GM18498 (cell line): Measurements from ENCODE around the gene M1AP.
"Not testable (repeated sequence)": the region's sequence is repeated elsewhere in the genome, so short reads cannot be mapped to it uniquely, and the experiment has no call there.

Experiments
- ATAC-seq: cut with Tn5 transposase; IDR thresholded peaks from one replicate; pipeline ENCODE4 v1.9.1; 2021; ENCODE audit warnings: mild to moderate bottlenecking, moderate library complexity; ENCODE audit not compliant: unreplicated experiment

Gene M1AP

DNA sequence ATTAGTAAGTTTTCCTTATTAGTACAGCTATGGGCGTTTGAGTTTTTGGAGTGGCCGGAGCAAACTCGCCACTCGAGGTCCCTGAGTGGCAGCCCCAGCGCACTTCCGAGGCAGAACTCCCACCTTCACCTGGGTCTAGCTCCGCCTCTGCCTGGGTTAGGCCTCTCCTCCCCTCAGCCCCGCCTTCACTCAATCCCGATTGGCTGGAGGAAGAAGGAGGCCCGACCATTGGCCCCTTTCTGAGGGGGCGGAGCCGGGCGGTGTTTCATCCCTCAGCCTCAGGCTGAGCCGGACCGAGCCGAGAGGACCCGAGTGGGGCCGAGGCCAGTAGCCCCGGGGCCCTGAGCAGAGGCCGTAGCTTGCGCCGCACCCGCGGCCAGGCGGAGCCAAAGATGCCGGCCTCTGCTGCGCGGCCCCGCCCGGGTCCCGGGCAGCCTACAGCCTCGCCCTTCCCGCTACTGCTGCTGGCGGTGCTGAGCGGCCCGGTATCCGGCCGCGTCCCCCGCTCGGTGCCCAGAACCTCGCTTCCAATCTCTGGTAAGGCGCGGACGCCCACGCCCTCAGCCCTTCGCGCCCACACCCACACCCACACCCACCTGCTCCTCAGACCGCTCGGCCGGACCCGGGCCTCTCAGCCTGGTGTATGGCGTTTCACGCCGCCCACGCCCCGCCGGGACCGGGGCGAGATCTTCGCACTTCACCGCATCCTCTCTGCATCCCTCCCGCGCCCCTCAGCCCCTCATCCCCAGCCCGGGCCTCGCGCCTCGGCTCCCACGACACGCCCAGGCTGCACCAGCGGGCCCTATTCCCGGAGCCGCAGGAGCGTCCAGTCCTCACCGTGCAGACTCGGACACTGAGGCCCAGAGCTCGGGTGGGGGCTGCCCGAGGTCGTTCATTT lies 6.1 kb upstream of the M1AP start, which contains the start of gene SEMA4F:
Gene SEMA4F, plus strand, starts transcription at position 263 of the 898 bp plus-strand sequence. Its CDS starts 130 bp downstream, at position 393.
- peak; percentile 100 for ATAC-seq

DNA sequence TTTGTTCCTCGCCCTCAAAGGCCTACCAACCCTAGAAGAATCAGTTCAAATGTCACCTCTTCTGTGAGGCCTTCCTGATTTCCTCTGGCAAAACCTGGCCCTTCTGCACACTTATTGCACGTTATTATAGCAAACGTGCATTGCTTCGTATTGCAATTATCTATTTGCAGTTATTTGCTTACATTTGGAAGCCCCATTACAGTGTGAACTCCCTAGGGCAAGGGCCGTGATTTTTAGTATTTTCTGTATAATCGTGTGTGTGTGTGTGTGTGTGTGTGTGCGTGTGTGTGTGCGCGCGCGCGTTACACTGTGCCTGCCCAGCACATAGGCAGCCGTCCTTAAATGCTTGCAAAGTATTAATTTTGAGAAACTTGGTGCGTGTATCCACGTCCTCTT lies 5.5 kb upstream of the M1AP start:
- ATAC-seq = peak; percentile 15

DNA sequence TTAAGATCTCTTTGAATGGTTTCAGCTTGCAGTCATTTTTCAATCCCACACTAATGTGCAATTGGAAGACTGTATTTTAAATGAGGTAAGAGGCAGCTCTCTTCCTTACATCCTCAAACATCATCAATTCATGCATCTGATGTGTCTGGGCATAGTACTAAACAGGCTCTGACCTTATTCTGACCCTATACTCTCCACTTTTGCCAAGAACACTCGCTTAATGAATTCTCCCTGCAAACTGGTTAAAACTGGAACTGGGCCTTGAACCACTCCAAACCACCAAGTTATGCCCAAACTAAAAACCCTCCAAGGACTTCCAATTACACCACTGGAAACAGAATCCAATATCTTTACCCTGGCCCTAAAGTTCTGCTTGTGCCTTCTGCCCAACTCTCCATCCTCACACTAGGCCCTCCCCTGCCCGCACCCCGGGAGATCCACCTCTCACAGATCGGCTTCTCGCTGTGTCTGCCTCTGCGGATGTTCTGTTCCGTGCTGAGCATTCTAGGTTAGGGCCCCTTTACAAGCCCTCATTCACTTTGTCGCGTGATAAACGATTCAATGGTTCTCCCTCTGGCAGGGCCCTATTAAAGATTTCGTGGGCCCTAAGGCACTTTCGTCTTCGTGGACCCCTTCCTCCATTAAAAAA lies 1.2 kb downstream of the M1AP start:
- ATAC-seq = no peak

DNA sequence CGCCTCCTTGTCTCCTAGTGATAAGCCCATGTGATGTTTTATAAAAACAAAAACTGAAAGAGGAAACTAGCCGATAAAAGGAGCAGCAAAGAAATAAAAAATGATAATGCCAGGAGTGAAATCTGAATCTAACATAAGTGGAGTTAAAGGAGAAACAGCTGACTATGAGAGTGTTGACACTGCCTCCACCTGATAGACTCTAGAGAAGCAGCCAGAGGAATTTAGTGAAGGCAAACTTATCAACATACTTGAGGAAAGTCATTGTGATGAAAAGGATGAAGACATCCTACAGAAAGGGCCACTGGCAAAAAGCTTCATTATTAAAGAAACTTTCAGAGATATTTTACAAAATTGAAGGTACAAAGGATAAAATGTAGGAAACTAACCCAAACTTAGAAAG lies 1.9 kb downstream of the M1AP start:
- no peak for ATAC-seq

DNA sequence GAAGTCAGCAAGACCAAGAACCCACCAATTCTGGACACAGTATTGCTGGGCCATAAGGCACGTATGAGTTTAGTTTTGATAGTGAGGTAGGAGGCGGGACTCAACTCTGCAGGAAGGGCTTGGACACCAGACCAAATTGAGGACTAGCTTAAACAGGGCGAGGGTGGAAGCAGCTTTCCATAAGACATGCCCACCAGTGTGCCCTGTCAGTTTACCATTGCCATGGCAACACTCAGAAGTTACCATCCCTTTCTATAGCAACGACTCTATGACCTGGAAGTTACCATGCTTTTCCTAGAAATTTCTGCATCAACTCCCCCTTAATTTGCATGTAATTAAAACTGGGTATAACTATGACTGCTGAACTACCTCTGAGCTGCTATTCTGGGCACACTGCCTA lies 2.8 kb downstream of the M1AP start:
- no peak for ATAC-seq

DNA sequence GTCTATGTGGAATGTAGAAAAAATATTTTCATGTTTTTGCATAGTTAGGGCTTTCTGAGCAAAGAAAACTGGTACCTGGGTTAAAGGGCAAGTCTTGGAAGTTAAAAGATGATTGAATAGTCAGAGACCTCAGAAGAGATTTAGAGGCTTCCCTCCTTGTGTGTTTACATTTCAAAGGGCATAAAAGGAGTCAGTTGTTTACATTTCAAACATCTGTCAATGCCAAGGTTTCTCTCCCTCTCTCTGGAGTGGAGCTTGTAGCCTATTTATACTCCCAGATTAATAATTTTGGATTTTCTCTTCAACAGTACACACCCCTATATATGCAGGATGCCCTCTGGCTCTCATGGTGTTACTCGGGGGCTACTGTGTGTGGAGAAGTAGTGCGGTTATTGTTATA lies 8.6 kb downstream of the M1AP start:
- no peak for ATAC-seq

DNA sequence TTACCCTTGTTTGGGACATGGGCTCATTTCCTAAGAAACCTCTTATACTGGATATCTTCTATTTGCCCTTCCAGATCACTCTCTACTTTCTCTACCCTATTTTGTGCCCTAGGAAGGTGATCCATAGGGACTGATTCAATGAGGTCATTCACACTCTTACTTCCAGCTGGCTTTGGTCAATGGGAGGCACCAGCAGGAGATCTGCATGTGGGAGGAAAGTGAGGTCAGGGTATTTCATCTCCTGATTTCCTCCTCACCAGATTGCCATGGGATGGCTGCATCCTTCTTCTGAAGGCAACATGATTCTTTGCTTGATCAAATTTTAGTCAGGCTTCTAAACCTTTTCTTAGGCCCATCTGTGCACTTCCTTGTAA lies 15.2 kb downstream of the M1AP start:
- ATAC-seq = no peak

DNA sequence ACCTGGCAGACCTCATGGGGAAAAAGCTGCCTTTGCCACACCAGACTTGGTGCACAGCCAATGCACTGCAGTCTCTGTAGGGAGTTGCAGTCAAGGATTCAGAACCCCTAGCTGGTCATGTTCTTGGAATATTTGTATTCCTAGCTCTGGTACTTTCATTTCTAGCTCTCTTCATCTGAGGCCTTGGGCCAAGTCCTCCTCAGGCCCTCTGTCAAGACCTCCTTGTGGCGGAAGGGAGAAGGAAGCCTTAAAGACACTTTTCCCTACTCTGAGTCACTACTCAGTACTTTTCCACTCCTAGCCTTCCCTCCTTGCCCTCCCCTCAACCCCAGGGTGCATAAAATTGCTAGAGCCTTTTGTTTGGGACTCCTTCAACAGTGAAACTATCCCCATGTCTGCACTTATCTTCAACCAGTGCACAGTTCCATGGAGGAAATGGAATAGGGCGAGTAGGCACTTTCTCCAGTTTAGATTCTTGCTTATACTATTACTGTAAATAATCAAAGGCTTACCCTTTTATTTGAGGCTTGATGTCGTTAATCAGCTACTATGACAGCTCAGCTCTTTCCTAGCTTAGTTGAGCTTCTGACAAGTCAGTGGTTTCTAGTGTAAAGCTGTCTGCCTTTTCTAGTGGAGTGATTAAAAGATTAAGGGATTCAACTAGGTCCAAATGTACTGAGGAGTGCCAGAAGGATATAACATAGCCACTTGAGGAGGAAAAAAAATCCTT lies 15.8 kb downstream of the M1AP start:
- no peak for ATAC-seq

DNA sequence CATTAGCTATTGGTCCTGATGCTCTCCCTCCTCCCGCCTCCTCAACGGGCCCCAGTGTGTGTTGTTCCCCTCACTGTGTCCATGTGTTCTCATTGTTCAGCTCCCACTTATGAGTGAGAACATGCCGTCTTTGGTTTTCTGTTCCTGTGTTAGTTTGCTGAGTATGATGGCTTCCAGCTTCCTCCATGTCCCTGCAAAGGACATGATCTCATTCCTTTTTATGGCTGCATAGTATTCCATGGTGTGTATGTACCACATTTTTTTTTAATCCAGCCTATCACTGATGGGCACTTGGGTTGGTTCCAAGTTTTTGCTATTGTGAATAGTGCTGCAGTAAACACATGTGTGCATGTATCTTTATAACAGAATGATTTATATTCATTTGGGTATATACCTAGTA lies 17.7 kb downstream of the M1AP start:
- not testable (repeated sequence) for ATAC-seq

DNA sequence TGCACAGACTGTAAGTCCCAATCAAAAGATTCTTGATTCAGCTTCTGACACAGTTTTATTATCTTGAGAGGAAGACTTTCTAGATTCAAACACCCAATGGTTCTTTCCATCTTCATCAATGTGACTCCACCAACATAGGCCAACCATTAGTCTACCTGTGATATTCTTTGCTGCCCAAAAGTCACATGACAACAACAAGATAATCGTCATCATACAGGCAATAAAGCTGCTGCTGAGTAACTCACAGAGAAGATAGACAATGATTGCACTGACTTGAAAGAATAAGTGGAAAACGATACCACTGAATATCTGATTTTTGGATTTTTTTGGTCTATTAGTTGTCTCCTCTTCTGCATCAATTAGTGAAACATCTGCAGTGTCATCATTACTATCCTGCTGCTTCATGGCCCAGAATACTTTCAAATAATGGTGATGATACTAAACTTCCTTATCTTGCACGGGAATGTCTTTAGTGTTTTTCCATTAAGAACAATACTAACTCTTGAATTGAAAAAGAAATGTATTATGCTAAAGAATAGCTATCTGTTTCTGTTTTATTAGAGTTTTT lies 19.5 kb downstream of the M1AP start:
- ATAC-seq = no peak

DNA sequence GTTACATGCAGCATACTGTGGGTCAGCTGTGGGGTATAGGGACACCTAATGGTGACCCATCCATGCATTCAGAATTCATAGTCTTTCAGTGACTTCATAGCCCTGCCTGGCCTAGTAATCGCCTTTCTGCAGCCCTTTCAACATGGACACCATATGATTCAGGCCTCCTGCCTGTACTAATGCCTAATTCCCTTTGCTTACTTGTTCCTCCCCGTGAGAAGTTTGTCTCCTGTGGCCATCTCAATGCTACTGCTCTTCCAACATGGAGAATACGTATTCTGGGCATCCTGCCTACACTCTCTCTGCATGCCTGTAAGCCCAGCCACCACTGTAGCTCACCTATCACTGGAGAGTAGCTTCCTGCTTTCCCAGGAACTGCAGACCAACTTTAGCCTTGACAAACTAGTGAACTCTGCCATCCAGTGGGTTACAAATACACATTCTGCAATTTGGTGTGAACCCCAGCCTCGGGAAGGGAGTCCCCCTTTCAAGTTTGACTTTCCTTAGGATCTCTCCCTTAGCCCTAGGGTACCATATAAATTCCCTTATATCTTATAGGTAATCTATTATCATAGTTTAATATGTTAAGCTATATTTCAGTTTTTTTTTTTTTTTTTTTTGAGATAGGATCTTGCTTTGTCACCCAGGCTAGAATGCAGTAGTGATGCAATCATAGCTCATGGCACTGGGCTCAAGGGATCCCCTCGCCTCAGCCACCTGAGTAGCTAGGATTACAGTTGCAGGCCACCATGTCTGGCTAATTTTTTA lies 22.3 kb downstream of the M1AP start:
- no peak for ATAC-seq

DNA sequence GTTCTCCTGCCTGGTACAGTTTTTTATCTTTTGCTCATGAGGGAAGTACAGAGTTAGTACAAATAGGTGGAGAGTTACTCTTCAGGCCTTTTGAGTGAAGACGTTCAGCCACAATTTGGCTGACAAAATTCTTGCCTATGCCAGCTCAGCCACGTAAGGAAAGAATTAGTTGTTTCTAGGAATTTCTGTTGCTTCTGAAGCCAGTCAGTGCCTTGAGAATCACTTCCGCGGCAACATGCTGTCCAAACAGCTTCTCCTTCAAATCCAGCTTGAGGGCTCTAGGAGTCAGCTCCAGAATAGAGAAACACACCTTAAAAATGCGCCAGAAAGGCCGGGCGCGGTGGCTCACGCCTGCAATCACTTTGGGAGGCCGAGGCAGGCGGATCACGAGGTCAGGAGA lies 27.5 kb downstream of the M1AP start:
- no peak for ATAC-seq

DNA sequence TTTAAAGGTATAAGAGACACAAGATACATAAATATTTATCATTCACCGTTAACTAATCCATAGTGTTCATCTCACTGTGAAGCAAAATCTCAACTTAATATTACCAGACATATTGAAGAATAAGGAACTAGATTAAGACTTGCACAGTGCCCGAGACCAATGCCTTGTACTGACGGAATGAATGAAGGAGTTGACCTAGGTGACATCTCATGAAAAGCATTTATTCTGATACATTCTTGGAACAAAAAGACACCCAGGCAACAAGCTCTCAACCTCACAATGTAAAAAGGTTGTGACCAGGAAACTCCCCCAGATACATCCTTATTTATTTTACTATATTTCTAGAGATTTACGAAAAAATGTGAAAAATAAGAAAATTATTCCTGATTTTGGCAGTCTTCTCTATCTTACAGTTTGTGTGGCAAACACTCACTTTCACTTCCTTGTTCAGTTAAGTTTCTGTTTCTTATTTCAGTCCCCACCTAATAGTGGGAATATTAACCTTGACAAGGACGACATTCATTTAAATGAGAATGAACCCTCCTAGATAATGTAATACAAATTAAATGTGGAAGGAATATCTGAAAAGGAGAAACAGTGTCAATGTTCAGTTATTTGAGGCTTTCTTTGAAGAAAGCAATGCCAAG lies 28.4 kb downstream of the M1AP start:
- no peak for ATAC-seq

DNA sequence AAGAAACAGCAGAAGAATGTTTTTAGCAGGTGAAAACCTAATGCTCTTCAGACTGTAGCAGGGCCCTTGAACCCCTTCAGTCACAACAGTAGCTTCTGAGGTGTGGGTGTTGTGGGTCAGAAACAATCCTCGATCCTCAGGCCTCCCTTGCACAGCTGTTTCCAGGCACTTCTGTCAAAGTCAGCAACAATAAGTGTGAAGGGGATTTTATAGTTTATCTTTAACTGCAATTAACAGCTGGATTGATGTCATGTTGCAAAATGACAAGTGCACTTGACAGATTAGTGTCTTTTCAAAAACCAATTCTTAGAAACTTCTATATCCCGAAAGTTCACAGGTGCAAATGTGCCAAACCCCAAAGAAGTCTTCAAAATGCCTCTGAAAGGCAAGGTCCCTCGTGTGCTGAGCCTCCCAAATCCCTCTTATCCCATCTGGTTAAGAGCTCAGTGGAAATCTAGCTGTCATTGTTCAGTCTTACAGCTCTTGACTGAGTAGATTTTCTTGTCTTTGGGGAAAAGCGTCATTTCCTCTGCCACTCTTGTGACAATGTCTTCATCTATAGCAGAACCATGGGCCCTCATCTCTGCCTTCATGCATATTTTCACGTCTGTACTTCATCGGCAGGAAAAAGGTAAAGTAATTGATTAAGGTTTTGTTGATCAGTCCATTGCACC lies 29.6 kb downstream of the M1AP start:
- ATAC-seq = no peak

DNA sequence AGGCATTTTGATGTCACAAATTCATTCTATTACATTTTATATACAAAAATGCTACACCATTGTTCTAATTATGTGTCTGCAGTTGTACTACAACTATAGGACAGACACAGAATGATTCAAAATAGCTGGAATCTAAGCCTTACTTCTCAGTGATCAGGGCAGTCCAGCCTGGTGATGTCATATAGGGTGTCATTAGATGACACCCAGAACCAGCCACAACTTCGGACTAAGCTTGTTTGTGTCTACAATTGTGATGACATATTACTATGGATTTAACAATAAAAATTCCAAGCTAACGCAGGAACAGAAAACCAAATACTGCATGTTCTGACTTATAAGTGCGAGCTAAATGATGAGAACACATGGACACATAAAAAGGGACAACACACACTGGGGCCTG lies 31.0 kb downstream of the M1AP start:
- no peak for ATAC-seq

DNA sequence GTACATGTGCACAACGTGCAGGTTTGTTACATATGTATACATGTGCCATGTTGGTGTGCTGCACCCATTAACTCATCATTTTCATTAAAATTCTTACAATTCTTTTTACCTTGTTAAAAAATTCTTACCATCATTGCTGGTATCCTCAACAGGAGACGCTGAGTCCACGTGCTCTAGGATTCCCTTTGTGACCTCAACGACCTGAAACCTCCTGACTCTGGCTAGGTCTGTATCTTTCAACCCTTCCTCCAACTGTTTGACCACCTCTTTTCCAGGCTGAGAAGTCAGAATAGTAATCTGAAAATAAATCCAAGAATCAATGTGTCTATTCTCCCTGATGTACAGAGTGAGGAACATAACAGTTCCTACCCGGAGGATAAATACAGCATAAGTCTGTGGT lies 41.2 kb downstream of the M1AP start:
- no peak for ATAC-seq

DNA sequence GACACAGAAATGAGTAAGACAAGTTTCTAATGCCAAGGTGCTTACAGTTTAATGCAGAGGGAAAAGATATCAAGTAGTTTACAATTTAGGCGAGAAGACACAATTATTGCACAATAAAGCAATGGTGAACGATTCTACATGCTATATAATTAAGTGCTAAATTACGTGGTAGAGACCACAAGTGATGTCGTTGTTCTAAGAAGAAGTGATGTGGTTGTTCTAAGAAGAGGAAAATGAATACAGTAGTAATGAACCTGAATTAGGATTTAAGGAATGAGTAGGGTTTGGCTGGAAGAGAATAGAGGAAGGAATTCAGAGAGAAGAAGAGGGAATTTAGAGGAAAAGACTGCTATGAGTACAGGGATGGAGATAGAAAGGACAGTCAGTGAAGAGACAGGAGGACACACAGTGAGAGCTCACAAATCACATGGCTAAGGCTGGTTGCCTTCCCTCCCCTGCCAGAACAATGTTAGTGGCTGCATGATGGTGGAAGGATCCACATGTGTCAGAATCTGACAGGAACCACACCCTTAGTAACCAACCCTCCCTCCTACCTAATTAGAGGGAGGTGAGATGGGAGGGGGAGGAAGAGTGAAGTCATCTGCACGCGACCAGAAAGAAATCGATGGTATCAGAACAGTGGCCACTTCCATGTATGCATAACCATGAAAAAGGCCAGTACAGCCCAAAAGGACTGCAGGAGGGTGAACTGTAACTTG lies 44.7 kb downstream of the M1AP start:
- no peak for ATAC-seq

DNA sequence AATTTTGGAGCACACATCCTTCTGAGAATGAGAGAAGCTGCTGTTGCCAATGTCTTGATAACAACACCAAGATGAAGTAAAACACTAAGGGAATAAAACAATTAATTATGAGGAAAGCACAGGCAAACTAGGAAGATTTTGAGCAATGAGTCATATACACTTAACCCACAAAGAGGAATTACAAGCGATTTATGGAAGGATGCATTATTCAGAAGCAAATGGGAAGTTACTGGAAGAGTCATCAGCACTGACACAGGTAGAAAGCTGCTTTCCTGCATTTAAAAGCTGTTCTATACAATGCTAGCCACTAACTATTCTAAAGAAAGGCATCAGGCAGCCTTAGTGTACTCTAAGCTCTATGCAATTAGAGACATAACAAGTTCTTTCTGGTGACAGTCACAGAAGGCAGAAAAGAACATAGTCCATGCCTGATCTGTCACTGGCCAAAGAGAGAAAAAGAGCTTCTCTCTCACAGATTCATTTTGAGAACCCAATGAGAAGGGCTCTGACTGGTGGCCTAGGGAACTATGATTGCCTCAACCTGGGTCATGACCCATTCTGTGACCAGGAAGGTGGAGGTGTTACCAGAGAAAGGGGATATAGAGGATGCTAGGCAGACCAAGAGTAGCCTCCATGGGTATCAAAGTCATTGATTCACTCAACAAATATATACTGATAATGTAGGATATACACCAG lies 45.4 kb downstream of the M1AP start:
- ATAC-seq = no peak
